Upper lobe of left lung (tissue), 6 donors: ENCODE measurements around the gene ACBD6. TPM values are rescaled to one million over a fixed set of nuclear protein-coding genes. Genes with fewer than 3 reads are reported as not detected.

ENCODE experiments used
- ATAC-seq, 2 donors: fragments of 200-7000 bp; cut with Tn5 transposase; one replicate each; pipeline ENCODE4 v1.9.1; 2022; ENCODE audit warnings: mild to moderate bottlenecking in 2 of 2, moderate library complexity in 2 of 2; ENCODE audit not compliant: low FRiP score in 2 of 2
- DNase-seq, 2 donors: peaks; one replicate each; pipeline ENCODE4 v3.0.0-alpha.2; 2019 to 2020
- H3K27ac ChIP-seq, 4 donors: fragments of 200-600 bp; sonication (generic); one replicate each; pipeline ENCODE4 v1.5.1; 2016 to 2019
- H3K27me3 ChIP-seq, 4 donors: fragments of 200-600 bp; sonication (generic); one replicate each; pipeline ENCODE4 v1.5.1; 2017 to 2019
- H3K36me3 ChIP-seq, 4 donors: fragments of 200-600 bp; sonication (generic); one replicate each; pipeline ENCODE4 v1.5.1; 2016 to 2019
- H3K4me1 ChIP-seq, 4 donors: fragments of 200-600 bp; sonication (generic); one replicate each; pipeline ENCODE4 v1.5.1; 2018 to 2019
- H3K4me3 ChIP-seq, 4 donors: fragments of 200-600 bp; sonication (generic); one replicate each; pipeline ENCODE4 v1.5.1; 2017 to 2019; ENCODE audit warnings: mild to moderate bottlenecking in 2 of 4, moderate library complexity in 1 of 4
- H3K9me3 ChIP-seq, 4 donors: fragments of 200-600 bp; sonication (generic); one replicate each; pipeline ENCODE4 v1.5.1; 2018 to 2019
- EP300 ChIP-seq, 4 donors: sonication (generic); formaldehyde crosslinking; IDR thresholded peaks; one replicate each; pipeline ENCODE4 v1.5.1; 2017; ENCODE audit warnings: antibody characterized with exemption in 4 of 4, control low read depth in 2 of 4
- POLR2A ChIP-seq, 4 donors: fragments of 450-650 bp; IDR thresholded peaks; one replicate each; pipeline ENCODE4 v1.5.1; 2016 to 2017; ENCODE audit warnings: antibody characterized with exemption in 4 of 4, mild to moderate bottlenecking in 2 of 4
- POLR2AphosphoS5 ChIP-seq, 2 donors: sonication (generic); formaldehyde crosslinking; IDR thresholded peaks; one replicate each; pipeline ENCODE4 v1.5.1; 2017; ENCODE audit warnings: antibody characterized with exemption in 2 of 2
- WGBS, 2 donors: methylation state at CpG; one replicate each; pipeline ENCODE4 v1.1.5; 2017 to 2018; 5-methylcytosine and 5-hydroxymethylcytosine counted together
- total RNA-seq, 6 donors: library from RNA; depleted of rRNA in 4 of 6; stranded (reverse); fragments of >200 nt in 4 of 6; gene quantifications; one replicate each; pipeline versions ENCODE4 v1.1.0 to v1.2.1, GENCODE V29; 2016 to 2021
- TF ChIP-seq, protein P1 (sequence below), 6 experiments: fragments of 450-650 bp in 4 of 6; fragments of 200-600 bp in 2 of 6; sonication (generic) in 2 of 6; IDR thresholded peaks; one replicate each; pipeline ENCODE4 v1.5.1; 2016 to 2019; ENCODE audit warnings: antibody characterized with exemption in 6 of 6
- donor health status: DM: no; HTN: no; CAD: no; lungs with moderate emphysema.
- donor health status: DM: no; HTN: yes; CAD: no; lungs with severe emphysema.

Gene ACBD6
- total RNA-seq, 6 donors from 2014 or later, result 24.9 to 72.3 (median 51.5) TPM

DNA sequence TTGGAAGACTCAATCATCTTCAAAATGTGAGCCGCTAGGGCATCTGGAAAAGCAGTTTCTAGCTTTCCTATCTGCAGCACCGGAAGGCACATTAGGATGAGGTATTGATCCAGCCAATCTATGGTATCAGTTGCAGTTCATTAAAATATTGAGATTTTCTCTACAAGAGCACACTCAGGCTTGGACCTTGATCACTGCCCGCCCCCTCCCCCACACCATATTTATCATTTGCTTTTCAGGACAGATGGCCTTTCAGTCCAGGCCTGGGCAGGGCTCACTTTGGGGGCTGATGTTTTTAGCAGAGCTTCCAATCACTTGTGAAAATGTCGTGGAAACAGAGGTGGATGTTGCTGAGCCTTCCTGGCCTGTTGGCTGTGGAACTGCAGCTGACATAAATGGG lies 254.8 kb downstream of the ACBD6 start:
- Histone ChIP-seq H3K9me3 (no peaks in the 10 kb centered on the region), H3K27ac (no peak overlapping the region), H3K4me1 (no peaks in the 10 kb centered on the region), H3K27me3 (no peaks in the 10 kb centered on the region), H3K36me3 (no peaks in the 10 kb centered on the region), H3K4me3 (no peak overlapping the region)
- no peak for TF ChIP-seq POLR2AphosphoS5 (IDR thresholded peaks at IDR 0.05)
- TF ChIP-seq EP300 (IDR thresholded peaks at IDR 0.05), result no peak
- no peak for TF ChIP-seq POLR2A (IDR thresholded peaks at IDR 0.05)
- TF ChIP-seq, protein P1, sequence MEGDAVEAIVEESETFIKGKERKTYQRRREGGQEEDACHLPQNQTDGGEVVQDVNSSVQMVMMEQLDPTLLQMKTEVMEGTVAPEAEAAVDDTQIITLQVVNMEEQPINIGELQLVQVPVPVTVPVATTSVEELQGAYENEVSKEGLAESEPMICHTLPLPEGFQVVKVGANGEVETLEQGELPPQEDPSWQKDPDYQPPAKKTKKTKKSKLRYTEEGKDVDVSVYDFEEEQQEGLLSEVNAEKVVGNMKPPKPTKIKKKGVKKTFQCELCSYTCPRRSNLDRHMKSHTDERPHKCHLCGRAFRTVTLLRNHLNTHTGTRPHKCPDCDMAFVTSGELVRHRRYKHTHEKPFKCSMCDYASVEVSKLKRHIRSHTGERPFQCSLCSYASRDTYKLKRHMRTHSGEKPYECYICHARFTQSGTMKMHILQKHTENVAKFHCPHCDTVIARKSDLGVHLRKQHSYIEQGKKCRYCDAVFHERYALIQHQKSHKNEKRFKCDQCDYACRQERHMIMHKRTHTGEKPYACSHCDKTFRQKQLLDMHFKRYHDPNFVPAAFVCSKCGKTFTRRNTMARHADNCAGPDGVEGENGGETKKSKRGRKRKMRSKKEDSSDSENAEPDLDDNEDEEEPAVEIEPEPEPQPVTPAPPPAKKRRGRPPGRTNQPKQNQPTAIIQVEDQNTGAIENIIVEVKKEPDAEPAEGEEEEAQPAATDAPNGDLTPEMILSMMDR (IDR thresholded peaks at IDR 0.05), result no peak
- ATAC-seq (no peak), DNase-seq (no peak)
- 91 to 93% methylated on average over 4 of the region's 4 CpGs for WGBS, 2 donors

DNA sequence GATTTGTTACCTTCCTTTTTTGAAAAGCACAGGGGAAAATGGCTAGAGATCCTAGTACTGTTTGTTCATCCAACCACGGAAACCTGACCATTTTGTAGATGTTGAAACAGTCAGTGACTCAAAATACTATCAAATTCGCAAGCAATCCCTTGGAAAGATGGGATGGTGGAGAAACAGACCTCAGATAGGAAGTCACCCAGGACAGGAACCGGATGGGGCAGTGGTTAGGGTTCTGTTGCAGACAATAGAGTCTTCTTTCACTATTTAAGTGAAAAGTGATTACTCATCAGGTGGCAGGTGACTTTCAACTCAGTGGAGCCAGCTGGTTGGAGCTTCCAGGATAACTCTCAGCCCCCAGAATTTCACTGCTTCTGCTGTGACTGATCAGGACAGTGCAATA lies 255.3 kb downstream of the ACBD6 start:
- 60 to 61% methylated on average over 3 of the region's 3 CpGs for whole genome bisulfite sequencing, 2 donors
- DNase-seq, result no peak

DNA sequence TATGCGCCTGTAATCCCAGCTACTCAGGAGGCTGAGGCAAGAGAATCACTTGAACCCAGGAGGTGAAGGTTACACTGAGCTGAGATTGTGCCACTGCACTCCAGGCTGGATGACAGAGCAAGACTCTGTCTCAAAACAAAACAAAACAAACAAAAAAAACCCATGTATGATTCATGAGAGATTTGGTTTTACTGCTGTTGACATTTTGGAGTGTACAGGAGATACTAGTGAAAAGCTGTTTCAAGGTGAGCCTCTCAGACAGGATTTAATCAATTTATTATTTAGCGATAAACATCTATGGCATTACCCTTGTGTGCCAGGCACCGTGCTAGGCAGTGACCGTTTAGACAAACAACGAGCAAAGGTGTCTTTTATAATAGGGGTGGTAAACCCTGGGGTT lies 255.8 kb downstream of the ACBD6 start:
- TF ChIP-seq POLR2A (IDR thresholded peaks at IDR 0.05), result no peak
- TF ChIP-seq EP300 (IDR thresholded peaks at IDR 0.05), result no peak
- Histone ChIP-seq H3K4me3 (no peak overlapping the region), H3K27me3 (no peaks in the 10 kb centered on the region), H3K9me3 (no peaks in the 10 kb centered on the region), H3K27ac (no peak overlapping the region), H3K36me3 (no peaks in the 10 kb centered on the region), H3K4me1 (no peaks in the 10 kb centered on the region)
- no peak for ATAC-seq
- WGBS, 2 donors, result 92 to 94% methylated on average over 5 of the region's 5 CpGs
- no peak for DNase-seq

More for the DNA sequence above, 255.3 kb downstream of the ACBD6 start:
- H3K27me3 ChIP-seq, result no peaks in the 10 kb centered on the region
- H3K9me3 ChIP-seq, result no peaks in the 10 kb centered on the region
- TF ChIP-seq POLR2A (IDR thresholded peaks at IDR 0.05) (no peak), POLR2AphosphoS5 (IDR thresholded peaks at IDR 0.05) (no peak), EP300 (IDR thresholded peaks at IDR 0.05) (no peak)
- TF ChIP-seq, protein P1 (IDR thresholded peaks at IDR 0.05), result no peak
- H3K27ac ChIP-seq, result no peak overlapping the region
- no peak overlapping the region for H3K4me3 ChIP-seq
- no peaks in the 10 kb centered on the region for H3K4me1 ChIP-seq
- ATAC-seq, result no peak
- no peaks in the 10 kb centered on the region for H3K36me3 ChIP-seq

DNA sequence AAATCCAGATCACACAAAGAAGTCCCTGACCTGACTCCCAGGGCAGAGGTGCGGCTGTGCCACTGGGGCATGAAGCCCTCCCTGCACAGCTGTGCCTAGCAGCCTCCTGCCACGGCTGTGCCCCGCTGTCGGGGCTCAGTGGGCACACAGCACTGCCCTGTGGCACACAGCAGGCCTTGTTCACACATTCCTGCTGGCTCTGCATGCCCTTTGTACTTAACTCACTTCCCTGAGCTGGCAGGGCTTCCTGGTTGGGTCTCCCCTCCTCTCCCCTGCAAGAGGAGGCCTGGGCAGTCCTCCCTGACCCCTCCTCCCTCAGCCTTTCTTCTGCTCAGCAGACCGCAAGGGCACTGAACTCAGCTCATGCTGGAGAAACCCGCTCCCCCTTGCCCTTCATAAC lies 257.5 kb downstream of the ACBD6 start:
- Histone ChIP-seq H3K9me3 (no peaks in the 10 kb centered on the region), H3K27ac (no peak overlapping the region), H3K27me3 (peaks cover 0 to 7% (median 0%) of the 10 kb centered on the region in 4 donors), H3K36me3 (no peaks in the 10 kb centered on the region), H3K4me1 (no peaks in the 10 kb centered on the region), H3K4me3 (no peak overlapping the region)
- DNase-seq, result peak in 1 of 2 donors; percentile 58
- no peak for ATAC-seq
- 73 to 87% methylated on average over 3 to 6 of the region's 6 CpGs for WGBS, 2 donors
- no peak for TF ChIP-seq POLR2AphosphoS5 (IDR thresholded peaks at IDR 0.05)

DNA sequence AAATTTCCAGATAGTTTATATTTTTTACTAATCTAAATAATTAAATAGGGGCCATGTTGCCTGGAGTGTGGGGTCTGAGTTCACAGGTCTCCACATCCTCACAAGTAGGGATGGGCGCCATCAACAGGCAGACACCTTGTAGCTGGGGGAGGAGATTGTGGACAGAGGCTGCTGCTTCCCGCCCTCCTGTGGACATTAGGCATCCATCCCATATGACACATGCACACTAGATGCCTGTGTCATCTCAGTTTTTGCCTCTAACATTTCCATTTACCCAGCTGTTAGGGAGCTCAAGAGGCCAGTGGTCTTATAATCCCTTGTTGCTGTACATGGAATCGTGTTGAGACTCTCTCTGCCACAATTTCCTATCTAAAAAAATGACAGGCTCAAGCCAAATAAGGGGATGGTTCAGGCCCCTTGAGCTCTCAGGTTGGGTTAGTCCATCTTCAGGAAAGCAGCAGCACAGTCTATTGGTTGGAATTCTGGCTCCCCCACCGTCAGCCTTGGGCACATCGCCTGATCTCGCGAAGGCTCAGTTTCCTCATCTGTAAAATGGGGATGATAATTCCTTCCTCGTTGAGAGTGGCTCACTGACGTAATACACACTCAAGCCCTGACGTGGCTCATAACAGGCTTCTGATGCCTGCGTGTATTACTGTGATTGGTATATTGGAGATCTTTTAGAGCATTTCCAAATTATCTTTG lies 258.7 kb downstream of the ACBD6 start:
- no peaks in the 10 kb centered on the region for H3K4me1 ChIP-seq
- WGBS, 2 donors, result 82 to 83% methylated on average over 11 of the region's 11 CpGs
- TF ChIP-seq EP300 (IDR thresholded peaks at IDR 0.05) (no peak), POLR2A (IDR thresholded peaks at IDR 0.05) (no peak), POLR2AphosphoS5 (IDR thresholded peaks at IDR 0.05) (no peak)
- TF ChIP-seq, protein P1 (IDR thresholded peaks at IDR 0.05), result no peak
- no peak for ATAC-seq
- H3K27me3 ChIP-seq, result peaks cover 0 to 19% (median 5%) of the 10 kb centered on the region in 4 donors
- no peaks in the 10 kb centered on the region for H3K9me3 ChIP-seq
- DNase-seq, result no peak
- no peaks in the 10 kb centered on the region for H3K36me3 ChIP-seq
- no peak overlapping the region for H3K27ac ChIP-seq
- no peak overlapping the region for H3K4me3 ChIP-seq
